BJ (cell line): ENCODE data around the gene USP40. TPM values are rescaled to one million over a fixed set of nuclear protein-coding genes. Genes with fewer than 3 reads are reported as not detected.

Experiments used
- CTCF ChIA-PET: fragments of 350-600 bp; formaldehyde crosslinking; extraction: SDS; loops from one replicate; lab custom pipeline; 2021; ENCODE audit warnings: antibody characterized with exemption, inconsistent platforms; lab: Yijun Ruan, JAX
- POLR2A ChIA-PET: fragments of 300-600 bp; sonication (Branson Sonifier 250); formaldehyde crosslinking; extraction: SDS; loops from one replicate; lab custom pipeline; 2021; ENCODE audit warnings: antibody characterized with exemption; lab: Charles Lee
- DNase-seq: peaks from one replicate; pipeline ENCODE4 v3.0.0-alpha.2; 2011; ENCODE audit warnings: low read depth
- H3K27me3 ChIP-seq: 2 replicates; pipeline ENCODE4 v1.6.0; 2011; ENCODE audit warnings: low read length; ENCODE audit not compliant: control insufficient read depth, insufficient read depth
- H3K36me3 ChIP-seq: 2 replicates; pipeline ENCODE4 v1.5.1; 2011; ENCODE audit warnings: low read length; ENCODE audit not compliant: control insufficient read depth, insufficient read depth
- H3K4me3 ChIP-seq: 2 replicates; pipeline ENCODE4 v1.5.1; 2011; ENCODE audit warnings: low read depth, mild to moderate bottlenecking, control low read depth, low read length
- CTCF ChIP-seq: IDR thresholded peaks from 2 replicates; pipeline ENCODE4 v1.5.1; 2011; ENCODE audit warnings: low read depth, mild to moderate bottlenecking, control low read depth, inconsistent platforms, low read length, moderate library complexity; ENCODE audit not compliant: insufficient read depth
- polyA plus RNA-seq: library from polyadenylated mRNA; depleted of rRNA; stranded (reverse); fragments of >200 nt; gene quantifications from 2 replicates; pipeline ENCODE4 v1.2.3, GENCODE V29; 2011

Gene USP40
- polyA plus RNA-seq, 1 experiment, result 48.9 TPM

GRCh38 chr2:233556881-233557736 is 9.5 kb downstream of the USP40 start:
- no peak for TF ChIP-seq CTCF
- CTCF ChIA-PET, result interaction anchor here (0.8 to 1.6 kb wide), 2 partner anchors 12 to 108 kb away, joined by 3 to 4 read pairs; no protein-coding TSS in a partner anchor
- DNase-seq, result peak; percentile 47
- Histone ChIP-seq H3K36me3 (no peaks in the 10 kb centered on the region; the same call in 1 of the 2 replicates), H3K4me3 (no peak overlapping the region), H3K27me3 (no peaks in the 10 kb centered on the region)
- POLR2A ChIA-PET, result interaction anchor here (0.5 kb wide), 1 partner anchor 9 kb away, joined by 3 read pairs; no protein-coding TSS in a partner anchor

GRCh38 chr2:233553366-233553765 is 13.2 kb downstream of the USP40 start:
- ChIA-PET POLR2A (no interaction called here), CTCF (interaction anchor here (0.9 to 1.3 kb wide), 3 partner anchors 40 to 105 kb away, joined by 3 to 4 read pairs (median 3); no protein-coding TSS in a partner anchor)
- Histone ChIP-seq H3K27me3 (no peaks in the 10 kb centered on the region), H3K36me3 (no peaks in the 10 kb centered on the region), H3K4me3 (no peak overlapping the region)
- TF ChIP-seq CTCF, result no peak
- DNase-seq, result no peak

GRCh38 chr2:233551491-233551890 is 15.1 kb downstream of the USP40 start:
- ChIA-PET POLR2A (no interaction called here), CTCF (no interaction called here)
- Histone ChIP-seq H3K36me3 (no peaks in the 10 kb centered on the region), H3K4me3 (no peak overlapping the region), H3K27me3 (no peaks in the 10 kb centered on the region)
- no peak for TF ChIP-seq CTCF
- DNase-seq, result no peak

- Histone ChIP-seq H3K4me3 (no peak overlapping the region), H3K27me3 (no peaks in the 10 kb centered on the region), H3K36me3 (peaks cover 1% of the 10 kb centered on the region; the same call in 1 of the 2 replicates)
- ChIA-PET POLR2A (no interaction called here), CTCF (no interaction called here)
- DNase-seq, result no peak
- TF ChIP-seq CTCF, result no peak
Measured at GRCh38 chr2:233546774-233547173, 19.8 kb downstream of the USP40 start.

- ChIA-PET CTCF (no interaction called here), POLR2A (interaction anchor here (0.5 kb wide), 1 partner anchor 36 kb away, joined by 5 read pairs; no protein-coding TSS in a partner anchor)
- DNase-seq, result no peak
- no peak for TF ChIP-seq CTCF
- Histone ChIP-seq H3K36me3 (peaks cover 1% of the 10 kb centered on the region; the same call in 1 of the 2 replicates), H3K27me3 (no peaks in the 10 kb centered on the region), H3K4me3 (no peak overlapping the region)
Measured at GRCh38 chr2:233546101-233546500, 20.5 kb downstream of the USP40 start.
